ENCODE data around the gene ZNF155.

Gene ZNF155

DNA sequence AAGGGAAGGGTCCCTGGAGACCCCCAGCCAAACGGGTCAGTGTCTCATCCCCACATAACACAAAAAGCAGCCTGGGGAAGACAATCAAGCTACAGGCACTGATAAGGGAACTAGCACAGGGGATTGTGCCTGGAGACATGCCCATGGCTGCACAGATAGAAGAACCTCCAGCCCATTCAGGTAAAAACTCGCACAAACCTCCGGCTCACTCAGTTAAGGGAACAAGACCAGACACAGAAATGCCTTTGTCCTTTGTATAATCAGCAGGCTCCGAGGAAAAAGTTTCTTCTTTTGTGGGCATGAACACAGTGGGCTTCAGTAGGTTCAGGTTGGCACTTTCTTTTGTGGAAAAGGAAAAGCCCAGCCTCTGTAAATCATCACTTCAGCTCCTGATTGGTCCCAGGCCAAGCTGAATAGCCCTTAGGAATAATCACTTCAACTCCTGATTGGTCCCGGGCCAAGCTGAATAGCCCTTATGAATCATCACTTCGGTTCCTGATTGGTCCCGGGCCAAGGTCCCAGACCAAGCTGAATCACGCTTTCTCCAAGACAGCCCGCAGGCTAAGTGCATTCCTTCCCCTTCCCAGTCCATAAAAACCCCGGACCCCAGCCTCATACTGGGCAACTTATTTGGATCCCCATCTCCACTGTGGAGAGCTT lies 13.8 kb downstream of the ZNF155 start:
- Histone ChIP-seq H3K4me3 (no peak overlapping the region), H3K9ac (ENCODE audit: insufficient read length) (no peak overlapping the region), H3K36me3 (ENCODE audit: insufficient read depth, low read length) (peaks cover 35% of the 10 kb centered on the region), H3K9me3 (ENCODE audit: low read depth, low read length) (no peaks in the 10 kb centered on the region), H3K27ac (no peak overlapping the region)
- DNase-seq (ENCODE audit: low read depth, low spot score), result no peak
- TF ChIP-seq POLR2AphosphoS5 (IDR thresholded peaks at IDR 0.05; ENCODE audit: borderline replicate concordance, low read depth, low read length), result no peak
- no peak for TF ChIP-seq FOXP2 (optimal IDR thresholded peaks at IDR 0.05; ENCODE audit: control extremely low read depth, extremely low read length, insufficient read depth)
- no peak for TF ChIP-seq EZH2 (IDR thresholded peaks at IDR 0.05)

DNA sequence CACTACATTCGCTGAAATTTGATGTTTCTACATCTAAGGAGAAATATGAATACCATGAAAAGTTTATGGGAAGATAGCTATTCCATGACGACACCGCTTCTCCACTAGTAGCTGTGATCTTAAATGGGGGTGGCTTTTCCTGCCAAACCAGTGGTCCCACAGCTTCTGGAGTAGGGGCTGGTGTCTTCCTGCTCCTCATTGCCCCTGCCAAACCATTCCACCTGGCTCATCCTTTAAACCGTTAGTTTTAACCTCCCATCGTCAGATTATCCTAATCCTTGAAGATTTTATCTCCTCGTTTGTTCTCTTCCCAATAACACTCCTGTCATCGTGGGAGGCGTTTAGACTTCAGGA lies 18.2 kb downstream of the ZNF155 start:
- Histone ChIP-seq H3K27ac (no peak overlapping the region), H3K36me3 (ENCODE audit: insufficient read depth, low read length) (peaks cover 13% of the 10 kb centered on the region), H3K9ac (ENCODE audit: insufficient read length) (peak overlapping the region; percentile 78), H3K4me3 (peak overlapping the region; percentile 83), H3K9me3 (ENCODE audit: low read depth, low read length) (no peaks in the 10 kb centered on the region)
- TF ChIP-seq EZH2 (IDR thresholded peaks at IDR 0.05) (no peak), POLR2AphosphoS5 (IDR thresholded peaks at IDR 0.05; ENCODE audit: borderline replicate concordance, low read depth, low read length) (no peak), FOXP2 (optimal IDR thresholded peaks at IDR 0.05; ENCODE audit: control extremely low read depth, extremely low read length, insufficient read depth) (no peak)
- no peak for DNase-seq (ENCODE audit: low read depth, low spot score)

DNA sequence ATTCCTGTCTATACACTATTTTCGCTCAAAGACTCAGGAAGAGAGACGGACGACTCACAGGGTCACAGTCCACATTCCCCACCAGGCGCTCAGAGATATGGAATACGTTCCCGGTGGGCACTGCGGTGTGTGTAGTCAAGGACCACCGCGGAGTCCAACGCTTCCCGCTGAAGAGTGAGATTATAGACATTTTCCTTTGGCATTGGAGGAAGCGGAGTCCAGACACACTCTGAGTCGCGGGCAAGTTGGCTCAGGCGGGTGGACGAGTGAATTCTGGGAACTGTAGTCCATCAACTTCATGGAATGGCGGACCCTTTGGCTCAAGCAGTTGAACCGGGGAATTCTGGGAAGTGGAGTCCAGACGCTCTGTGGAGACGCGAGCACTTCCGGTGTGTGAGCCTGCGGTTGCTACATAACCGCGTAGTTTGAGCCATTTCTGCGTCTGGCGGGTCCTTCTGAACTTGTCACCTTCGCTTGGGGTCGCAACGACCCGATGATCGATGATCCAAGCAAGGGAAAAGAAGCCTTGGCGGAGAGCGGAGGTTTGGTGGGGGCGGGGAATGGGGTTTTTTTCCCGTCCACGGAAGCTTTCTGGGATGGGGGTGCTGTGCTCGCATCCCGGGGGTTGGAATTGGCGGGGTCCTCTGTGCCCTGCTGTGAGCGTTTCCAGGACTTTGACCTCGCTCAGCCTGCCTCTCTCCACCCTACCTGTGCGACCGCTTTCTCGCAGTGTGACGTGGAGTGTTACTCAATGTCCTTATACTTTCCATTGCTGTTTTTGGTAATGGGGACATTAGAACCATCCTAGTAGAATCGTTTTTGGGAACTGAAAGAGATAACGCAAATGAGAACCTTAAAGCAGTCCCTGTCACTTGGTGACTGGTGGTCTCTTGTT lies 18.8 kb downstream of the ZNF155 start, which contains the start of gene ZNF230:
Gene ZNF230 (plus strand): TSS at position 392 of the 895 bp plus-strand sequence. CDS start 4,122 bp downstream, outside the sequence.
- Histone ChIP-seq H3K27ac (no peak within 1 kb of the TSS), H3K9me3 (ENCODE audit: low read depth, low read length) (no peaks in the 10 kb centered on the region), H3K4me3 (peak within 1 kb of the TSS; percentile 83), H3K36me3 (ENCODE audit: insufficient read depth, low read length) (peaks cover 19% of the 10 kb centered on the region), H3K9ac (ENCODE audit: insufficient read length) (peak within 1 kb of the TSS; percentile 78)
- peak; percentile 76 for DNase-seq (ENCODE audit: low read depth, low spot score)
- TF ChIP-seq POLR2AphosphoS5 (IDR thresholded peaks at IDR 0.05; ENCODE audit: borderline replicate concordance, low read depth, low read length) (peak; percentile 82), FOXP2 (optimal IDR thresholded peaks at IDR 0.05; ENCODE audit: control extremely low read depth, extremely low read length, insufficient read depth) (peak; percentile 33), EZH2 (IDR thresholded peaks at IDR 0.05) (no peak)

DNA sequence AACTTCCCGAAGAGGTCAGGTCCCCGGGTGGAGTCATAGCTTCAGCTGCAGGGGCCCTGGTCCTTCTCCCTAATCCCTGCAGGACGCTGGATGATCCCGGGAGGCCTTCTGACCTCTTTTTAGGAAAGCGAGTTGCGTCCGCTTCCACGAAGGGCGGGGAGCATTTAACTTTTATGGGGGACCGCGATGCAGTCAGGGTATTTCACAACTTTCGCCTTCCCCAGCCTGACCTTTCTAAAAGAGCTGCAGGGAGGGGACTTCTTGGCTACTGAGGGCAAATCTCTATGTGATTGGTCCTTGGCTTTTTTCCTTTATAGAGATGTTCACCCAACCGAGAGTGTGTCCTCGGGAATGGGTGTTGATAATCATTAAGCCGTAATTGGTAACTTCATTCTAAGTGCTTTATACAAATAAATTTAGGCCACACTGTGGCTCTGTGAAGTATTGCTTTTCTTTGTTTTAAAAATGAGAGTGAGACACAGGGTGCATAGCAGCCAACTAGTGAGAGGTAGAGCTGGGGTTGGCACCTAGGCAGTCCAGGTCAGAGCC lies 19.5 kb downstream of the ZNF155 start:
- peak overlapping the region; percentile 83 for H3K4me3 ChIP-seq
- peak overlapping the region; percentile 68 for H3K9ac ChIP-seq (ENCODE audit: insufficient read length)
- TF ChIP-seq FOXP2 (optimal IDR thresholded peaks at IDR 0.05; ENCODE audit: control extremely low read depth, extremely low read length, insufficient read depth), result no peak
- no peak for TF ChIP-seq POLR2AphosphoS5 (IDR thresholded peaks at IDR 0.05; ENCODE audit: borderline replicate concordance, low read depth, low read length)
- no peak for TF ChIP-seq EZH2 (IDR thresholded peaks at IDR 0.05)
- peaks cover 26% of the 10 kb centered on the region for H3K36me3 ChIP-seq (ENCODE audit: insufficient read depth, low read length)
- no peak overlapping the region for H3K27ac ChIP-seq
- DNase-seq (ENCODE audit: low read depth, low spot score), result no peak
- H3K9me3 ChIP-seq (ENCODE audit: low read depth, low read length), result no peaks in the 10 kb centered on the region

DNA sequence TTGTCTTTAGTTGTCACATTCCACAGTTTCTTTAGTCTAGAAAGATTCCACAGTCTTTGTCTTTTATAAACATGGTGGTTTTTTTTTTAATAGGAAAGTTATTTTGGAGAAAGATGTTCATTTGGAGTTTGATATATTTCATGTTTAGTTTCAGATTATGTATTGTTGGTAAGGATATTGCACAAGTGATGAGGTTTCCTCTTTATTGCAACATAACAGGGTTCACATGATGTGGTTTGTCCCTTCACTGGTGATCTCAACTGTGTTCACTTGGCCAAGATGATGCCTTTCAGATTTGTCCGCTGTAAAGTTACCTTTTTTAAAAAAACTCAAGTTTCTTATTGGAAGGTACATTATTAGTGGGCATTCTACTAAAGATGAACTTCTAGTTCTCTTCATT lies 22.0 kb downstream of the ZNF155 start:
- no peak for DNase-seq (ENCODE audit: low read depth, low spot score)
- Histone ChIP-seq H3K9me3 (ENCODE audit: low read depth, low read length) (peaks cover 11% of the 10 kb centered on the region), H3K4me3 (no peak overlapping the region), H3K27ac (no peak overlapping the region), H3K9ac (ENCODE audit: insufficient read length) (no peak overlapping the region), H3K36me3 (ENCODE audit: insufficient read depth, low read length) (peaks cover 50% of the 10 kb centered on the region)
- no peak for TF ChIP-seq EZH2 (IDR thresholded peaks at IDR 0.05)
- no peak for TF ChIP-seq POLR2AphosphoS5 (IDR thresholded peaks at IDR 0.05; ENCODE audit: borderline replicate concordance, low read depth, low read length)
- TF ChIP-seq FOXP2 (optimal IDR thresholded peaks at IDR 0.05; ENCODE audit: control extremely low read depth, extremely low read length, insufficient read depth), result no peak

DNA sequence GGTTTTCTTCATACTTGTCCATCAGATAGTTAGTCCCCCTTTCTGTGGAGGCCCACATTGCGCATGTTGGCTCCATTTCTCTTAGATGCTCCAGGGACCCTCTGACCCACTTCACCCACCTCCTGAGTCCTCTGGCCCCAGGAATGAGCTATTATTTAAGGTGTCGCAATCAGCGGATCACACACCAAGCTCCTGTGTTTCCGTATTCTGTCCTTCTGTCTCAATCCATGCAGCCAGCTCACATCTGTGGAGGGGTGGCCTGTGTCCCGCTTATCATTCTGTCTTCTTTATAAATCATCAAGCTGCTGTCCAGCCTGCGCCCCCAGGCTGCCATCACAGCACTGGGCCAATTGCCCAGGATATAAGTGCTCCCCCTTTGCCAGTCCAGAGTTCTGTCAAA lies 23.5 kb downstream of the ZNF155 start:
- Histone ChIP-seq H3K36me3 (ENCODE audit: insufficient read depth, low read length) (peaks cover 65% of the 10 kb centered on the region), H3K4me3 (no peak overlapping the region), H3K9ac (ENCODE audit: insufficient read length) (no peak overlapping the region), H3K27ac (no peak overlapping the region), H3K9me3 (ENCODE audit: low read depth, low read length) (peaks cover 15% of the 10 kb centered on the region)
- no peak for DNase-seq (ENCODE audit: low read depth, low spot score)
- TF ChIP-seq EZH2 (IDR thresholded peaks at IDR 0.05) (no peak), FOXP2 (optimal IDR thresholded peaks at IDR 0.05; ENCODE audit: control extremely low read depth, extremely low read length, insufficient read depth) (no peak), POLR2AphosphoS5 (IDR thresholded peaks at IDR 0.05; ENCODE audit: borderline replicate concordance, low read depth, low read length) (no peak)

DNA sequence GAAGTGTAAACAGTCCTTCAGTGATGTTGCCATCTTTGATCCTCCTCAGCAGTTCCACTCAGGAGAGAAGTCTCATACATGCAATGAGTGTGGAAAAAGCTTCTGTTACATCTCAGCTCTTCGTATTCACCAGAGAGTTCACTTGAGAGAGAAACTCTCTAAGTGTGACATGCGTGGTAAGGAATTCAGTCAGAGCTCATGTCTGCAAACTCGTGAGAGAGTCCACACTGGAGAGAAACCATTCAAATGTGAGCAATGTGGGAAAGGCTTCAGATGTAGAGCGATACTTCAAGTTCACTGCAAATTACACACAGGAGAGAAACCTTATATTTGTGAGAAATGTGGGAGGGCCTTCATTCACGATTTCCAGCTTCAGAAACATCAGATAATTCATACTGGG lies 26.5 kb downstream of the ZNF155 start:
- Histone ChIP-seq H3K9ac (ENCODE audit: insufficient read length) (no peak overlapping the region), H3K4me3 (no peak overlapping the region), H3K36me3 (ENCODE audit: insufficient read depth, low read length) (peaks cover 65% of the 10 kb centered on the region), H3K27ac (no peak overlapping the region), H3K9me3 (ENCODE audit: low read depth, low read length) (peaks cover 15% of the 10 kb centered on the region)
- DNase-seq (ENCODE audit: low read depth, low spot score), result no peak
- no peak for TF ChIP-seq EZH2 (IDR thresholded peaks at IDR 0.05)
- no peak for TF ChIP-seq FOXP2 (optimal IDR thresholded peaks at IDR 0.05; ENCODE audit: control extremely low read depth, extremely low read length, insufficient read depth)
- no peak for TF ChIP-seq POLR2AphosphoS5 (IDR thresholded peaks at IDR 0.05; ENCODE audit: borderline replicate concordance, low read depth, low read length)

DNA sequence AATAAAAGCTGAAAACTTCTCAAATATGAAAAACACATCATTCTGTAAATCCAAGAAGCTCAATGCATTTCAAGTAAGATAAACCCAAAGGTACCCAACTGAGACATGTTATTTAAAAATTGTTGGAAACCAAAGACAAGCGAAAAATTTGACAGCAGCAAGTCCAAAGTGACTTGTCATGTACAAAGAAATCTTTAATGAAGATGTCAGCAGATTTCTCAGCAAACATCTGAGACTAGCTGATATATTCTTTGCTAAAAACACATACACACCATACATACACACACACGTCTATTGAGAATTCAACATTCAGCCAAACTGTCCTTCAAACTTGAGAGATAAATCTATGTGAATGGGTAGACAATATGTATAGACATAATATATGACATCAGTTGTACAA lies 35.5 kb downstream of the ZNF155 start:
- Histone ChIP-seq H3K4me3 (no peak overlapping the region), H3K36me3 (ENCODE audit: insufficient read depth, low read length) (no peaks in the 10 kb centered on the region), H3K27ac (no peak overlapping the region), H3K9me3 (ENCODE audit: low read depth, low read length) (no peaks in the 10 kb centered on the region; the same call in 1 of the 2 replicates), H3K9ac (ENCODE audit: insufficient read length) (no peak overlapping the region)
- TF ChIP-seq POLR2AphosphoS5 (IDR thresholded peaks at IDR 0.05; ENCODE audit: borderline replicate concordance, low read depth, low read length) (no peak), EZH2 (IDR thresholded peaks at IDR 0.05) (no peak), FOXP2 (optimal IDR thresholded peaks at IDR 0.05; ENCODE audit: control extremely low read depth, extremely low read length, insufficient read depth) (no peak)
- no peak for DNase-seq (ENCODE audit: low read depth, low spot score)
